DND-41 (cell line): ENCODE results near the gene DRAM1.

Experiments used
- ATAC-seq: fragments of 200-7000 bp; cut with Tn5 transposase; 3 replicates; pipeline ENCODE4 v1.9.1; 2021; ENCODE audit warnings: low read depth; ENCODE audit not compliant: insufficient read depth
- DNase-seq: peaks from one replicate; pipeline ENCODE4 v3.0.0-alpha.2; 2020
- H2AFZ ChIP-seq: 2 replicates; pipeline ENCODE4 v1.6.0; 2012; ENCODE audit warnings: low read depth, low read length
- H3K27ac ChIP-seq: 2 replicates; pipeline ENCODE4 v1.5.1; 2012; ENCODE audit warnings: low read length, inconsistent platforms
- H3K27me3 ChIP-seq: fragments of 200-600 bp; sonication (generic); 2 replicates; pipeline ENCODE4 v1.6.0; 2012; ENCODE audit warnings: low read length, mild to moderate bottlenecking, inconsistent platforms; ENCODE audit not compliant: insufficient read depth, poor library complexity
- H3K36me3 ChIP-seq: 2 replicates; pipeline ENCODE4 v1.5.1; 2012; ENCODE audit warnings: low read length, inconsistent platforms; ENCODE audit not compliant: insufficient read depth
- H3K4me1 ChIP-seq: 2 replicates; pipeline ENCODE4 v1.5.1; 2012; ENCODE audit warnings: mild to moderate bottlenecking, low read length; ENCODE audit not compliant: insufficient read depth
- H3K4me2 ChIP-seq: 2 replicates; pipeline ENCODE4 v1.6.0; 2012; ENCODE audit warnings: mild to moderate bottlenecking, moderate library complexity, low read length, inconsistent platforms; ENCODE audit not compliant: insufficient read depth
- H3K4me3 ChIP-seq, 2 experiments: fragments of 200-600 bp in 1 of 2; shearing (Covaris generic) in 1 of 2; 2 replicates each; pipeline ENCODE4 v1.5.1; 2012 to 2016; ENCODE audit warnings: inconsistent platforms in 2 of 2, low read length in 2 of 2, mild to moderate bottlenecking in 2 of 2, low read depth in 1 of 2, moderate library complexity in 1 of 2
- H3K79me2 ChIP-seq: 2 replicates; pipeline ENCODE4 v1.6.0; 2012; ENCODE audit warnings: low read length, inconsistent platforms; ENCODE audit not compliant: insufficient read depth
- H3K9ac ChIP-seq: 2 replicates; pipeline ENCODE4 v1.6.0; 2012; ENCODE audit warnings: low read depth, mild to moderate bottlenecking, inconsistent platforms, low read length, moderate library complexity
- H3K9me3 ChIP-seq: 2 replicates; pipeline ENCODE4 v1.5.1; 2012; ENCODE audit warnings: low read length, moderate library complexity, mild to moderate bottlenecking, inconsistent platforms; ENCODE audit not compliant: insufficient read depth, severe bottlenecking
- H4K20me1 ChIP-seq: 2 replicates; pipeline ENCODE4 v1.6.0; 2012; ENCODE audit warnings: low read length; ENCODE audit not compliant: insufficient read depth
- EZH2 ChIP-seq: IDR thresholded peaks from 3 replicates; pipeline ENCODE4 v1.6.1; 2012; ENCODE audit warnings: borderline replicate concordance, low read depth, mild to moderate bottlenecking, moderate library complexity, low read length, inconsistent platforms; ENCODE audit not compliant: severe bottlenecking
- TF ChIP-seq, protein P1 (sequence below): IDR thresholded peaks from 2 replicates; pipeline ENCODE4 v1.5.1; 2012; ENCODE audit warnings: borderline replicate concordance, low read length, moderate library complexity, mild to moderate bottlenecking; ENCODE audit not compliant: poor library complexity, severe bottlenecking; ENCODE audit errors: extremely low read depth

DRAM1 gene

DNA sequence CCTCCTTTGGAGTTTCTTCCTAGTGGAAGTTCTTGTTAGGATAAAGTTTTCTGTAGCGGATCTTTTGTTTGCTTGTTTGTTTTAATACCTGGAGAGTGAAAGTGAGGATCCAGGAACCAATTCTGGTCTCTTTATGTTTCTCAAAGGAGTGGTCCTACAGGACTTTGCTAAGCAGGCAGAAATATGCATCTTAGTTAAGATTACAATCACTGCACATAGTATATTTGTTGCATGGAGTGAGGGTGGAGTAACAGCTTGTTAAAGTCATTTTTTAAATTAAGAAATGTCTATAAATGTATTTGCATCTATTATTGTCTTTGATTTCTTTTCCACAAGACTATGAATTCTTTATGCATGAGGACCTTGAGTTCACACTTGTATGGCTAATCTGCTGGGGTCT, 76.7 kb downstream of the DRAM1 start:
- H3K27me3 ChIP-seq: no peaks in the 10 kb centered on the region
- no peaks in the 10 kb centered on the region for H3K4me1 ChIP-seq
- no peaks in the 10 kb centered on the region for H3K9me3 ChIP-seq
- no peak overlapping the region for H2AFZ ChIP-seq
- no peak for ATAC-seq
- no peak overlapping the region for H3K9ac ChIP-seq
- no peak for DNase-seq
- no peak overlapping the region for H3K27ac ChIP-seq
- H3K4me3 ChIP-seq: no peak overlapping the region
- TF ChIP-seq, protein P1, sequence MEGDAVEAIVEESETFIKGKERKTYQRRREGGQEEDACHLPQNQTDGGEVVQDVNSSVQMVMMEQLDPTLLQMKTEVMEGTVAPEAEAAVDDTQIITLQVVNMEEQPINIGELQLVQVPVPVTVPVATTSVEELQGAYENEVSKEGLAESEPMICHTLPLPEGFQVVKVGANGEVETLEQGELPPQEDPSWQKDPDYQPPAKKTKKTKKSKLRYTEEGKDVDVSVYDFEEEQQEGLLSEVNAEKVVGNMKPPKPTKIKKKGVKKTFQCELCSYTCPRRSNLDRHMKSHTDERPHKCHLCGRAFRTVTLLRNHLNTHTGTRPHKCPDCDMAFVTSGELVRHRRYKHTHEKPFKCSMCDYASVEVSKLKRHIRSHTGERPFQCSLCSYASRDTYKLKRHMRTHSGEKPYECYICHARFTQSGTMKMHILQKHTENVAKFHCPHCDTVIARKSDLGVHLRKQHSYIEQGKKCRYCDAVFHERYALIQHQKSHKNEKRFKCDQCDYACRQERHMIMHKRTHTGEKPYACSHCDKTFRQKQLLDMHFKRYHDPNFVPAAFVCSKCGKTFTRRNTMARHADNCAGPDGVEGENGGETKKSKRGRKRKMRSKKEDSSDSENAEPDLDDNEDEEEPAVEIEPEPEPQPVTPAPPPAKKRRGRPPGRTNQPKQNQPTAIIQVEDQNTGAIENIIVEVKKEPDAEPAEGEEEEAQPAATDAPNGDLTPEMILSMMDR: no peak
- TF ChIP-seq EZH2: no peak
- H4K20me1 ChIP-seq: no peaks in the 10 kb centered on the region
- no peak overlapping the region for H3K4me2 ChIP-seq
- no peaks in the 10 kb centered on the region for H3K79me2 ChIP-seq
- no peaks in the 10 kb centered on the region for H3K36me3 ChIP-seq

DNA sequence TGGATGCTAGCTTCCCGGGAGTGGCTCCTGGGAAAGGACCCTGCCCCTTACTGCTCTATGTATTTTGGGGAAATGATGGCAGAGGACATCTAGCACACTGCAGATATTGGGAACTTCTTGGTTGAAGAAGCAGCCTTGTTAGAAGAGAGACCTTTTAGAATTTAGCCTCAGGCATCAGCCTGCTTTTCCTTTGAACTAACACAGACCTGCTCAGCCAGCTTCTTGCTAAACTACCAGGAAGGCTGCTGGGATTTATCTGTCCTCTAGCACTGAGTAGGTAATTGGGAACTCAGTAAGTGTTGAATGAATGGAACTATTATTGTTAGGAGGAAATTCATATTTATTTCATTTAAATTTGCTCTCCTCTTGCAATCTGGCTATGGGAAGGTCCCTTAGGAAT, 77.3 kb downstream of the DRAM1 start:
- no peak overlapping the region for H3K4me3 ChIP-seq
- no peak overlapping the region for H3K9ac ChIP-seq
- no peaks in the 10 kb centered on the region for H3K27me3 ChIP-seq
- no peaks in the 10 kb centered on the region for H3K79me2 ChIP-seq
- H2AFZ ChIP-seq: no peak overlapping the region
- TF ChIP-seq EZH2: no peak
- TF ChIP-seq, protein P1: no peak
- ATAC-seq: no peak
- H3K4me1 ChIP-seq: no peaks in the 10 kb centered on the region
- no peaks in the 10 kb centered on the region for H3K36me3 ChIP-seq
- DNase-seq: no peak
- no peak overlapping the region for H3K27ac ChIP-seq
- H4K20me1 ChIP-seq: no peaks in the 10 kb centered on the region
- no peaks in the 10 kb centered on the region for H3K9me3 ChIP-seq
- H3K4me2 ChIP-seq: no peak overlapping the region

DNA sequence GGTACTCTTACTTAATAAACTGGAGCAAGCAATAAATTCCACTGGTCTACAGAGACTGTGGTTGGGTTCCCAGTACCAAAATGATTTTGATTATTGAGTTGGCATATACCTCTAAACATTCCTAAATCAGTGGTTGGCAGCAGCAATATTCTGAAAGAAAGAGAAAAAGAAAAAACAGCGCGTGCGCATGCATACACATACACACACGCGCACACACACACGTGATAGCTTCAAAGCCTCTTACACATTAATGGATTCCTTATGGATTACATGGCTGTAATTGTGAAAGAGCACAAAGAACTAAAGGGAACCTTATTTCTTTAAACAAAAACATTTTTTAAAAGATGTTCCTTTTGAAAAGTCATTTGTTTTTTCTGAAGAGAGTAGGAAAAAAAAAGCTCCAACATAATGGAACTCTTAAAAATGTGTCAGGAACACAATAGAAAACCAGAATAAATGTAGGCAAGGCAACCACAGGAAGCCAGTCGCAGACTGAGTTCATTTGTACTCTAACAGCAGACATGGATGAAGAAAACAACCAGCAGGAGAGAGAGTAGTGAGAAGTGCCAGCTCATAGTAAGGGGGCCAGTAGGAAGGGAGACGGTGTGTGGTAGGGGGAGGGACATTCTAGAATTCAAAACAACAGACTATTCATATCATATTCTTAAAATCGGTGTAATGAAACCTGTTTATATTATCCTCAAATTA, 80.0 kb downstream of the DRAM1 start:
- no peak for DNase-seq
- no peak overlapping the region for H3K27ac ChIP-seq
- H3K4me1 ChIP-seq: no peaks in the 10 kb centered on the region
- no peaks in the 10 kb centered on the region for H3K27me3 ChIP-seq
- no peak for ATAC-seq
- no peak overlapping the region for H2AFZ ChIP-seq
- H3K9me3 ChIP-seq: no peaks in the 10 kb centered on the region
- H3K9ac ChIP-seq: no peak overlapping the region
- H3K79me2 ChIP-seq: no peaks in the 10 kb centered on the region
- H3K36me3 ChIP-seq: no peaks in the 10 kb centered on the region
- no peak overlapping the region for H3K4me2 ChIP-seq
- TF ChIP-seq EZH2: no peak
- TF ChIP-seq, protein P1: no peak
- H4K20me1 ChIP-seq: no peaks in the 10 kb centered on the region
- H3K4me3 ChIP-seq: no peak overlapping the region
